ENCODE measurements around the gene EIF4G3.

EIF4G3 gene

GRCh38 chr1:21007876-21008275 is 168.8 kb downstream of the EIF4G3 start:
- Histone ChIP-seq H3K27ac (no peak overlapping the region), H3K4me3 (ENCODE audit: low read depth, low read length) (no peak overlapping the region), H3K27me3 (replicated peaks) (no peaks in the 10 kb centered on the region), H3K36me3 (replicated peaks) (no peaks in the 10 kb centered on the region)
- no peak for TF ChIP-seq CTCF (IDR thresholded peaks at IDR 0.05; ENCODE audit: low read depth, low read length, missing control alignments)
- in situ Hi-C loops (cut with HindIII; ENCODE audit: low pct_ligation_motif_present, low sequenced_read_pairs) = no loop called here
- DNase-seq = no peak

GRCh38 chr1:21005466-21006239 is 171.0 kb downstream of the EIF4G3 start:
- no peak for TF ChIP-seq CTCF (IDR thresholded peaks at IDR 0.05; ENCODE audit: low read depth, low read length, missing control alignments)
- no peak for DNase-seq
- in situ Hi-C loops (cut with HindIII; ENCODE audit: low pct_ligation_motif_present, low sequenced_read_pairs) = no loop called here
- no peak overlapping the region for H3K27ac ChIP-seq
- H3K4me3 ChIP-seq (ENCODE audit: low read depth, low read length) = no peak overlapping the region
- no peaks in the 10 kb centered on the region for H3K36me3 ChIP-seq (replicated peaks)
- H3K27me3 ChIP-seq (replicated peaks) = no peaks in the 10 kb centered on the region

- Histone ChIP-seq H3K36me3 (replicated peaks) (no peaks in the 10 kb centered on the region), H3K27ac (no peak overlapping the region), H3K27me3 (replicated peaks) (no peaks in the 10 kb centered on the region), H3K4me3 (ENCODE audit: low read depth, low read length) (no peak overlapping the region)
- no peak for DNase-seq
- no peak for TF ChIP-seq CTCF (IDR thresholded peaks at IDR 0.05; ENCODE audit: low read depth, low read length, missing control alignments)
- in situ Hi-C loops (cut with HindIII; ENCODE audit: low pct_ligation_motif_present, low sequenced_read_pairs) = no loop called here
Observed at GRCh38 chr1:21003281-21004045, 173.2 kb downstream of the EIF4G3 start.

GRCh38 chr1:21001042-21001441 is 175.7 kb downstream of the EIF4G3 start:
- H3K27ac ChIP-seq = no peak overlapping the region
- in situ Hi-C loops (cut with HindIII; ENCODE audit: low pct_ligation_motif_present, low sequenced_read_pairs) = no loop called here

GRCh38 chr1:21000245-21000594 is 176.5 kb downstream of the EIF4G3 start:
- H3K27me3 ChIP-seq (replicated peaks) = no peaks in the 10 kb centered on the region
- no peak for TF ChIP-seq CTCF (IDR thresholded peaks at IDR 0.05; ENCODE audit: low read depth, low read length, missing control alignments)
- no peak overlapping the region for H3K27ac ChIP-seq
- no peak overlapping the region for H3K4me3 ChIP-seq (ENCODE audit: low read depth, low read length)
- DNase-seq = no peak
- no peaks in the 10 kb centered on the region for H3K36me3 ChIP-seq (replicated peaks)
- in situ Hi-C loops (cut with HindIII; ENCODE audit: low pct_ligation_motif_present, low sequenced_read_pairs) = no loop called here

More at GRCh38 chr1:21001042-21001441, 175.7 kb downstream of the EIF4G3 start:
- no peak for TF ChIP-seq CTCF (IDR thresholded peaks at IDR 0.05; ENCODE audit: low read depth, low read length, missing control alignments)
- no peak for DNase-seq
- Histone ChIP-seq H3K36me3 (replicated peaks) (no peaks in the 10 kb centered on the region), H3K27me3 (replicated peaks) (no peaks in the 10 kb centered on the region), H3K4me3 (ENCODE audit: low read depth, low read length) (no peak overlapping the region)

Data from brain microvascular endothelial cell (primary cell).